NCI-H524 (cell line): ENCODE results near the gene CUL7.
"Not testable (repeated sequence)": the region's sequence is repeated elsewhere in the genome, so short reads cannot be mapped to it uniquely, and the experiment has no call there.

Experiments
- DNase-seq, 2 experiments: peaks; one replicate each; lab custom pipeline; 2025; lab: John Stamatoyannopoulos, UW

CUL7 gene

GRCh38 chr6:43045371-43045930 lies 8.2 kb downstream of the CUL7 start:
- DNase-seq = no peak

DNA sequence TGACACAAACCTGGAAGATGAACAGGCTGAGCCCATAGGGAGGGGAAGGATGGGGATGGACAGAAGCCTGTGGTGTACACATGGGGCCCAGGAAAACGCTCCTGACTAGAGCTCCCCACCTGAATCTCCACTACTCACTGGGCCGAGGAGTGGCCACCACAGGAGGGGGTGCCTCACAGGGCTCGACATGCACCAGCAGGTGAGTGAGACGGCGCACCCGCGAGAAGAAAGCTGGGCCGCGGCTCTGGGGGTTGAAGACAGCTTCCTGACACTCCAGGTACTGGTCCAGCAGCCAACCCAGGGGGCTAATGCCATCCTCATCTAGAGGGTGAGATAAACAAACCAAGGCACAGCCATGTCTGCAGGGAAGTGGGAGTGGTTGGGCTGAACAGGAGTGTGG lies 10.3 kb downstream of the CUL7 start:
- DNase-seq = no peak

DNA sequence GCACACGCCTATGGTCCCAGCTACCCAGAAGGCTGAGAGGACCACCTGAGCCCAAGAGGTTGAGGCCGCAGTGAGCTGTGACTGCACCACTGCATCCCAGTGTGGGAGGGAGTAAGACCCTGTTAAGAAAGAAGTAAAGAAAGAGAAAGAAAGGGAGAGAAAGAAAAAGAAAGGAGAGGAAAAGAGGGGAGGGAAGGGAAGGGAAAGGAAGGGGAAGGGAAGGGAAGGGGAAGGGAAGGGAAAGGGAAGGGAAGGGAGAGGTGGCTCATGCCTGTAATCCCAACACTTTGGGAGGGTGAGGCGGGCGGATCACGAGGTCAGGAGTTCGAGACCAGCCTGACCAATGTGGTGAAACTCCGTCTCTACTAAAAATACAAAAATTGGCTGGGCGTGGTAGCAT lies 12.2 kb downstream of the CUL7 start:
- DNase-seq = not testable (repeated sequence)

DNA sequence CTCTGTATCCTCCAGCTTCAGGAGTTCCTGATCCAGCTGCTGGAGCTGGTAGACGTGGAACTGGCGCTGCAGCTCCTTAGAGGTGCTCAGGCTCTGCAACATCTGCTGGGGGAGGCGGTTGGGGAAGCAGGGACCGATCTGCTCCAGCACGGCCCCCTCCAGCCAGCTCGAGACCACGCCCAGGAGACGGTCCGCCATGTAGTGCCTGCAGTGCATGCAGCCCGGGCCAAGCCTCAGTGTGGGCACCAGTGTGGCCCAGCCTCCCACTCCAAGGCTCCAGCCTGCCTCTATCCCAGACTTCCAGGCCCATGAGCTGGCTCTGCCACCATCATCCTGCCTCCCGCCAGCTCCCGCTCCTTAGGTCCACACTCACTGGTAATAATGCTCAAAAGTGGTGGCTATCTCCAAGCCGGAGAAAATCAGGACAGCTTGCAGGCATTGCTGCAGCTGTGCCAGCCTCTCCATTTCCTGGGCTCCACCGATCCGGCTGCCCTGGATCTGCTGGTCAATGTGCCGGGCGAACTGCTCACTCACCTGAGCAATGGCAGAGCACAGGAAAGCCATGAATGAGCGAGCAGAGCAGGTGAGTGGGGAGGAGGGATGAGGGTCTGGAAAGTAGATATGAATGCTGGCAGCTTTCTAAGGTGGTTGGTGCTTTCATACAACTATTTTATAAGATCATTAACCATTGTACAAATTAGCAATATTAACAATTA lies 13.0 kb downstream of the CUL7 start:
- no peak for DNase-seq

DNA sequence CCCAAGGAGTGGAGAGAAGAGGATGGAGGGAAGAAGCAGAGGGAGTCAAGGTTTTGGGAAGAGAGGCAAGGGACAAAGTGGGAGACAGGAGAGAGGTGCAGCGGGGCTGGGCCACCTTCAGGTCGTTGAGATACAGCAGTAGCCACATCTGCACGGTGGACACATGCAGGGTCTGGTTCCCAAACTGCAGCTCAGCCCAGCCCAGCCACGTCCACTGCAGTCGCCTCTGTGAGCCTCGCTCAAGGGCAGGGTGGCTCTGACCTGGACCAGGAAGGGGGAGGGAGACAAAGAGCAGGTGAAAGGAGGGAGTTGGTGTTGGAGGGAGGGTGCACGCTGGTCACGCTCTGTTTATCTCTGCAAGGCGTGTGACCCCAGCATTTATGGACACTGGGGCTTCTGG lies 14.9 kb downstream of the CUL7 start:
- no peak for DNase-seq

GRCh38 chr6:43037706-43038105 lies 15.9 kb downstream of the CUL7 start:
- DNase-seq = no peak

DNA sequence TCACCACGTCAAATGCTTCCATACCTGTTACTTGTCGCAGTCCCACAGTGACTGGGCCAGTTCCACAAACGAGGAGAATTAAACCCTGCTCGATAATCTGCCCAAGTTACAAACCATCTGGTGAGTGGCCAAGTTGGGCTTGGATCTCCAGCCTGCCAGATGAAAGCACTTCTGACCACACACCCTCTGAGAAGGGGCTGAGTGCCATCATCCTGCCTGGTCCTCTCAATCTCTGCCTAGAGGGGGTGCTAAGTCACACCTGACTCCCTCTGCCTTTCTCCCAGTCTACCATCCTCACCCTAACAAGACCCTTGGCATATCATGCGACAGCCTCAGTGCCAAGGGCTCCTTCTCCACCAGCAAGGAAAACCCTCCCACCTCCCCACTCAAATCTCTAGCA lies 16.5 kb downstream of the CUL7 start:
- no peak for DNase-seq

GRCh38 chr6:43036712-43037111 lies 16.9 kb downstream of the CUL7 start:
- no peak for DNase-seq

GRCh38 chr6:43035495-43036194 lies 18.0 kb downstream of the CUL7 start:
- DNase-seq = no peak

DNA sequence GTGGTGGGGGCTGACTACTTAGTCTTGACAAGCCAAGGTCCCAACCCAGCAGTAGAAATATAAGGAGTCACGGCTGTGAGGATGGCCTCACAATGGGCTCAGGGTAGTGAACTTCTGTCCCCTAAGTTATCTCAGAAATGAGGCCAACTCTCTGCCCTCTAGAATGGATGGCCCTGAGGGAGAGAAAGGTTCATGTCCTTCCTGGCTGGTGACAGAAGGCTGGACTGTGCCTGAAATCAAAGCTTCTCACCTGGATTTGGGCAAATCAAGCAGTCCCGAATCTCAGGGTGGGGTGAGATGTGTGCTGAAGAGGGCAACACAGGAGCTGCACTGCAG lies 19.5 kb downstream of the CUL7 start:
- DNase-seq = no peak

DNA sequence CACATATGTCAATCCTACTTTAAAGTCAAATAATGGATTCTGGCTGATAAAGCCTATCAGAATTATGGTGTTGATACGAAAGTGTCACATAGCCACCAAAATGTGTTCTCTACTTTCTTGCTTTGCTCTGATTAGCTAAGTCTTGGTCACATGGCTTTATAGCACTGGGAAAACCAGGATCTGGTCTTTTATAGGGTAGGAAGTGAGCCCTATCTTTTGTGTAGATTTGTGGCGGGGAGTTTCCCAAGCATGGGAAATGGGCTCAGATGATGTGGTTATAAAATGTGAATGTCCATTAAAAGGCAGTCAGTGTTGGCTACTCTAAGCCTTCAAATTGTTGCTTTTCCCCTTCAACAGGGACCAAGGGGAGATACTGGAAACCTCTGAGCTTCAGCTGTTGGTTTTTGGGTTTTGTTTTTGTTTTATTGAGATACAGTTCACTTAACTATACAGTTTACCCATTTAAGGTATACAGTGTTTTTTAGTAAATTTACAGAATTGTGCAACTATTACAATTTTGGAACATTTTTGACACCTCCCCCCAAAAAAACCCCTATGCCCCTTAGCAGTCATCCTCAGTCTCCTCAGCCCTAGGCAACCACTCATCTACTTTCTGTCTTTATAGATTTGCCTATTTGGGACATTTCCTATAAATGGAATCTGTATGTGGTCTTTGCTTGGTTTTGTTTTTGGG lies 20.0 kb downstream of the CUL7 start:
- DNase-seq = no peak

- DNase-seq = no peak
These were observed 21.3 kb downstream of the CUL7 start for GRCh38 chr6:43032326-43032725.

DNA sequence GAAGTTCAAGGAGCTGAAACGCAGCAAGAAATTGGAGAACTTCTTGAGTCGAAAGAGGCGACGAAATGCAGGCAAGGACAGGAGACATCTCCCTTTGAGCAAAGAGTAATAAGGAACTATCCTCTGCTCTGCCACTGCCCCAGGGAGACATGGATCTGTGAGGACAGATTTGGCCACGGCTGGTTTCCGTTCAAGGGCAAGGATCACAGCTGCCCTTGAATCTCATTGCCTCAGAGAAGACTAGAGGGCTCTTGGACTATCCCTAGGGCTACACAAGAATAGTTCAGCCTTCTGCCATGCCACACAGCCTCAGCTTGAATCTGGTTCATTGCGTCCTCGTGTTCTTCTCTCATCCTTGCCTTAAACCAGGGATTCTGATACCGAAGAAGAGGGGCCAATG lies 24.5 kb downstream of the CUL7 start:
- DNase-seq = no peak

DNA sequence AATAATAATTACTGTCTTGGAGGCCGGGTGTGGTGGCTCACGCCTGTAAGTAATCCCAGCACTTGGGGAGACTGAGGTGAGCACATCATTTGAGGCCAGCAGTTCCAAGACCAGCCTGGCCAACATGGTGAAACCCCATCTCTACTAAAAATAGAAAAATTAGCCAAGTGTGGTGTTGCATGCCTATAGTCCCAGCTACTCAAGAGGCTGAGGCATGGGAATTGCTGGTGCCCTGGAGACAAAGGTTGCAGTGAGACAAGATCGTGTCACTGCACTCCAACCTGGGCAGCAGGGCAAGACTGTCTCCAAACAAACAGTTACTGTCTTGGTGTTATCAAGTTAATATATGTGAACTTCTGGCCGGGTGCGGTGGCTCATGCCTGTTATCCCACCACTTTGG lies 27.3 kb downstream of the CUL7 start:
- no peak for DNase-seq

- no peak for DNase-seq
These were observed 29.2 kb downstream of the CUL7 start for GRCh38 chr6:43024436-43024835.

DNA sequence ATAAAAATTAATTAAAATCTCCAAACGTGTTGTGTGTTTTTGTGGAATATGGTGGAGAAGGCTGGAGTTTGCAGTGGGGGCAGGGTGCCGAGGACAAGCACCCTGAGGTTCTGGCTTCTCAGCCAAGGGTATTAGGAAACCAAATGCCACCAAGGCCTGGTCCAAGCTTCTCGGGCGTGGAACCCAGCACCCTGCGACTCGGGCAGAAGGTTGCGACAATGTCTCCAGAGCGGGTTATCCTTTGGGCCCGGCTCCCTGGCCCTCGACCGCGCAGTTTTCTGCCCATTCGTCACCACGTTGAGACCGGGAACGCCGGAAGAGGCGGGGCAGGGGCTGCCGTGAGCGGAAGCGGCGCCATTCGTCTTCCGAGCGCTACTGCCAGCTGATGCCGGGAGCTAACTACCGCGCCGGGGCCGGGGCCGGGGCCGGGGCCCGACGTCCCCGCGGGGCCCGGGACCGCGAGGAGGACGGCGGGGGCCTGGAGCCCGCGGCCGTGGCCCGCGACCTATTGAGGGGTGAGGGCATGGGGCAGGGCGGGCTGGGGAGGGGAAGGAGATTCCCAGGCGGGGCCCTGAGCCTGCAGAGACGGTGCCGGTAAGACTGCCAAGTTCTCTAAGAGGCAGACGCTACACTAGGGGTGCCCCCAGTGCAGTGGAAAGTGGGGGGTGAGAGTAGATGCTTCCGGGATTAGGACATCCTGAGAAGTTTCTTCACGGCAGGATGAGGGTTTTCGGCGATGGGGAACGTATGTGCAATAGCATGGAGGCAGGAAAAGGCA lies 32.2 kb downstream of the CUL7 start, which contains the start of gene RRP36:
RRP36 (plus strand) TSS at position 354 of the 778 bp plus-strand sequence; CDS start at position 386, 32 bp downstream.
- peak in 1 of 2 experiments; percentile 60 for DNase-seq

GRCh38 chr6:43020847-43021246 lies 32.8 kb downstream of the CUL7 start:
- DNase-seq = peak in 1 of 2 experiments; percentile 38

DNA sequence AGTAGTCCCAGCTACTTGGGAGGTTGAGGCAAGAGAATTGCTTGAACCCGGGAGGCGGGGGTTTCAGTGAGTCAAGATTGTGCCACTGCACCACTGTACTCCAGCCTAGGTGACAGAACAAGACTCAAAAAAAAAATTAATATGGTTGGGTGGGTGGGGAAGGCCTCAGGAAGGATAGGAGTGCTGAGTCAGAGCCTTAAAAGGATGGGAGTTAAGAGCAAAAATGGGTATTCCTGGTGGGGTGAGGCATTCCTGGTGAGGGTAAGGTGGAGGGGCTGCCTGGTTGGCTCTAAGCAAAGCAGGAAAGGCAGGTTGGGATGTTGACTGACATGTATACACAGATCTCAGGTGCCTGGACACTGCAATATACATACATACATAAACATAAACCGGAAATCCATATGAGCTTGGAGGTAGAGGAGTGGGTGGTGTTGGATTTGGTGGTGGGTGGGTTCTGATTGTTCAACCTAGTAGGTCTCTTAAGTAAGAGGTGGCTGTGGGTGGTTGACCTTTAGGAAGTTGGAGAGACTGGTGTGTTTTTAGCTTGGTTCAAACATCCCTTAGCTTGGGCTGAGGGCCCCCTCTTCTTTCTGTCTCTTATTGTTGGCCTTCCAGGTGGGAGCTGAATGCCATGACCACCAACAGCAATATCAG lies 33.5 kb downstream of the CUL7 start:
- no peak for DNase-seq

- no peak for DNase-seq
These were observed 34.5 kb downstream of the CUL7 start for GRCh38 chr6:43019152-43019551.

GRCh38 chr6:43016943-43017334 lies 36.7 kb downstream of the CUL7 start:
- DNase-seq = no peak

GRCh38 chr6:43016176-43016942 lies 37.3 kb downstream of the CUL7 start:
- no peak for DNase-seq
